HL-60 (cell line): ENCODE data around the gene PRIMA1.

Experiments used
- DNase-seq, 2 experiments: peaks; one replicate each; pipeline ENCODE4 v3.0.0-alpha.2; 2010 to 2020; ENCODE audit warnings: low read depth in 1 of 2, low spot score in 1 of 2
- H3K27ac ChIP-seq: fragments of 250-450 bp; sonication (Bioruptor Pico); replicated peaks from 2 replicates; pipeline ENCODE4 v1.5.1; 2020; ENCODE audit warnings: mild to moderate bottlenecking, moderate library complexity
- H3K27me3 ChIP-seq: fragments of 250-450 bp; sonication (Bioruptor Pico); 2 replicates; pipeline ENCODE4 v1.5.1; 2021; ENCODE audit warnings: mild to moderate bottlenecking, moderate library complexity; ENCODE audit not compliant: insufficient read depth, poor library complexity, severe bottlenecking
- H3K4me3 ChIP-seq: replicated peaks from 2 replicates; pipeline ENCODE4 v1.5.1; 2011; ENCODE audit warnings: mild to moderate bottlenecking, control low read depth, low read length; ENCODE audit not compliant: insufficient read depth
- GABPA ChIP-seq: IDR thresholded peaks from 2 replicates; pipeline ENCODE4 v1.6.1; 2012; ENCODE audit warnings: low read depth
- POLR2AphosphoS5 ChIP-seq: IDR thresholded peaks from 2 replicates; pipeline ENCODE4 v1.6.1; 2012; ENCODE audit warnings: low read depth
- SPI1 ChIP-seq: IDR thresholded peaks from 2 replicates; pipeline ENCODE4 v1.6.1; 2012; ENCODE audit warnings: low read depth, mild to moderate bottlenecking, borderline replicate concordance
- TF ChIP-seq, protein P1 (sequence below): IDR thresholded peaks from one replicate; pipeline ENCODE4 v1.5.1; 2011; ENCODE audit warnings: low read length, control low read depth, inconsistent platforms; ENCODE audit not compliant: insufficient read depth
- TF ChIP-seq, protein P2 (sequence below): IDR thresholded peaks from 2 replicates; pipeline ENCODE4 v1.6.1; 2012; ENCODE audit warnings: low read depth; ENCODE audit not compliant: insufficient replicate concordance

The PRIMA1 gene

DNA sequence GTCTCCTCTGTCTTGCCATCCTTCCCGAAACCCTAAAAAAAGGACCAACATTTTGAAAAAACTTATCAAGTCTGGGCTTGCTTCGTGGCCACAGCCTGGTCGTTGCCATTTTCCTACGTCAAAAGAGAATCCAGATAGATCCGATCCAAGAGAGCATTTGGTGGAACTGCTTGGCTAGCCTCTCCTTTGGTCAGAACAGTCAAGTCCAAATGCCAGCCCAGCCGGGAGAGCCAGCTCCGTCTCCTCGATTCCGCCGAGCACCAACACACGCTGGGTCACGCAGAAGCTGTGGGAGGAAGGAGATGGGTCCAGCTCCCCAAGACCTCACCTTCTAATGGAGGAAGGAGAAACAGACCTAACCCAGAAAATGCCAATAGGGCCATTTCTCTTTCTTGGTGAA is 9.3 kb upstream of the PRIMA1 start:
- no peak overlapping the region for H3K4me3 ChIP-seq
- H3K27ac ChIP-seq, result no peak overlapping the region
- TF ChIP-seq, protein P1, sequence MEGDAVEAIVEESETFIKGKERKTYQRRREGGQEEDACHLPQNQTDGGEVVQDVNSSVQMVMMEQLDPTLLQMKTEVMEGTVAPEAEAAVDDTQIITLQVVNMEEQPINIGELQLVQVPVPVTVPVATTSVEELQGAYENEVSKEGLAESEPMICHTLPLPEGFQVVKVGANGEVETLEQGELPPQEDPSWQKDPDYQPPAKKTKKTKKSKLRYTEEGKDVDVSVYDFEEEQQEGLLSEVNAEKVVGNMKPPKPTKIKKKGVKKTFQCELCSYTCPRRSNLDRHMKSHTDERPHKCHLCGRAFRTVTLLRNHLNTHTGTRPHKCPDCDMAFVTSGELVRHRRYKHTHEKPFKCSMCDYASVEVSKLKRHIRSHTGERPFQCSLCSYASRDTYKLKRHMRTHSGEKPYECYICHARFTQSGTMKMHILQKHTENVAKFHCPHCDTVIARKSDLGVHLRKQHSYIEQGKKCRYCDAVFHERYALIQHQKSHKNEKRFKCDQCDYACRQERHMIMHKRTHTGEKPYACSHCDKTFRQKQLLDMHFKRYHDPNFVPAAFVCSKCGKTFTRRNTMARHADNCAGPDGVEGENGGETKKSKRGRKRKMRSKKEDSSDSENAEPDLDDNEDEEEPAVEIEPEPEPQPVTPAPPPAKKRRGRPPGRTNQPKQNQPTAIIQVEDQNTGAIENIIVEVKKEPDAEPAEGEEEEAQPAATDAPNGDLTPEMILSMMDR, result no peak
- TF ChIP-seq, protein P2, sequence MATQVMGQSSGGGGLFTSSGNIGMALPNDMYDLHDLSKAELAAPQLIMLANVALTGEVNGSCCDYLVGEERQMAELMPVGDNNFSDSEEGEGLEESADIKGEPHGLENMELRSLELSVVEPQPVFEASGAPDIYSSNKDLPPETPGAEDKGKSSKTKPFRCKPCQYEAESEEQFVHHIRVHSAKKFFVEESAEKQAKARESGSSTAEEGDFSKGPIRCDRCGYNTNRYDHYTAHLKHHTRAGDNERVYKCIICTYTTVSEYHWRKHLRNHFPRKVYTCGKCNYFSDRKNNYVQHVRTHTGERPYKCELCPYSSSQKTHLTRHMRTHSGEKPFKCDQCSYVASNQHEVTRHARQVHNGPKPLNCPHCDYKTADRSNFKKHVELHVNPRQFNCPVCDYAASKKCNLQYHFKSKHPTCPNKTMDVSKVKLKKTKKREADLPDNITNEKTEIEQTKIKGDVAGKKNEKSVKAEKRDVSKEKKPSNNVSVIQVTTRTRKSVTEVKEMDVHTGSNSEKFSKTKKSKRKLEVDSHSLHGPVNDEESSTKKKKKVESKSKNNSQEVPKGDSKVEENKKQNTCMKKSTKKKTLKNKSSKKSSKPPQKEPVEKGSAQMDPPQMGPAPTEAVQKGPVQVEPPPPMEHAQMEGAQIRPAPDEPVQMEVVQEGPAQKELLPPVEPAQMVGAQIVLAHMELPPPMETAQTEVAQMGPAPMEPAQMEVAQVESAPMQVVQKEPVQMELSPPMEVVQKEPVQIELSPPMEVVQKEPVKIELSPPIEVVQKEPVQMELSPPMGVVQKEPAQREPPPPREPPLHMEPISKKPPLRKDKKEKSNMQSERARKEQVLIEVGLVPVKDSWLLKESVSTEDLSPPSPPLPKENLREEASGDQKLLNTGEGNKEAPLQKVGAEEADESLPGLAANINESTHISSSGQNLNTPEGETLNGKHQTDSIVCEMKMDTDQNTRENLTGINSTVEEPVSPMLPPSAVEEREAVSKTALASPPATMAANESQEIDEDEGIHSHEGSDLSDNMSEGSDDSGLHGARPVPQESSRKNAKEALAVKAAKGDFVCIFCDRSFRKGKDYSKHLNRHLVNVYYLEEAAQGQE, result no peak
- TF ChIP-seq GABPA, result no peak
- no peak for TF ChIP-seq SPI1
- DNase-seq, result no peak
- peaks cover 3% of the 10 kb centered on the region for H3K27me3 ChIP-seq

DNA sequence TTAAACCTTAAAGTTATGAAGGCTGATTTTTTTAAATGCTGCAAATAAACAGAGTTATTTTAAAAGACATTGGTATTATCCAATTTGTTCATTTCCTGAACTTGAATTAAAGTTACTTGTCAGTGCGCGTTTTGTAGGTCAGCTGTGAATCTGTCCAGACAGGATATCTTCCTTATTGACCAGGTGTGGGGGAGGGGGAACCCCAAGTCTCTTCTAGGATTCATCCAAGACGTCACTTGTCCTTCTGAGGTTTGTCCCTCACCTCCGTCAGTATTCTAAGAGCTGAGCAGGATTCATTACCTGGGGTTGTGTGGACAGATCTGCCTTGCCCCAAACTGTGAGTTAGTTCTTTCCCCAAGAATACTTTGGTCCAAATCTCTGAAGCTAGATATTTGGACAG is 8.8 kb upstream of the PRIMA1 start:
- H3K27me3 ChIP-seq, result peaks cover 3% of the 10 kb centered on the region
- no peak for TF ChIP-seq GABPA
- no peak for TF ChIP-seq SPI1
- TF ChIP-seq, protein P1, result no peak
- TF ChIP-seq, protein P2, result no peak
- no peak for TF ChIP-seq POLR2AphosphoS5
- no peak overlapping the region for H3K4me3 ChIP-seq
- no peak overlapping the region for H3K27ac ChIP-seq
- no peak for DNase-seq

DNA sequence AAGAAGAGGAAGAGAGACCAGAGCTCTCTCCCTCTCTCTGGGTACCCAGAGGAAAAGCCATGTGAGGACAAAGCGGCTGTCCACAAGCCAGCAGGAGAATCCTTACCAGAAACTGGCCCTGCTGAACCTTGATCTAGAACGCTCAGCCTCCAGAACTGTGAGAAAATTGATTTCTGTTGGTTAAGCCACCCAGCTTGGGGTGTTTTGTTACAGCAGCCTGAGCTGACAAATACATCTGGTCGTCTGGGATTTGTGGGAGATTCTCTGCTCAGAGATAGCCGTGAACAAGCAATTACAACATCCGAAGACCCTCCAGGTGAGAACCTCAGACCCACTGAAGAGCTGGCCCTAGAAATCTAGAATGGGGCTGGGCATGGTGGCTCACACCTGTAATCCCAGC is 6.5 kb upstream of the PRIMA1 start:
- no peak for DNase-seq
- H3K27ac ChIP-seq, result no peak overlapping the region
- H3K4me3 ChIP-seq, result no peak overlapping the region
- TF ChIP-seq POLR2AphosphoS5, result no peak
- TF ChIP-seq, protein P2, result no peak
- TF ChIP-seq, protein P1, result no peak
- no peak for TF ChIP-seq SPI1
- no peak for TF ChIP-seq GABPA
- peaks cover 13% of the 10 kb centered on the region for H3K27me3 ChIP-seq
